Glutamatergic neuron (in vitro differentiated cells): ENCODE measurements around the gene PPP1R14C. TPM values are rescaled to one million over a fixed set of nuclear protein-coding genes. Genes with fewer than 3 reads are reported as not detected.

Experiments
- DNase-seq: peaks from one replicate; pipeline ENCODE4 v3.0.0; 2022
- H3K27ac Mint-ChIP-seq: one replicate; pipeline ENCODE4 v1.8.0; 2020; ENCODE audit warnings: mild to moderate bottlenecking, mixed read lengths, inconsistent platforms; ENCODE audit not compliant: unreplicated experiment
- H3K27me3 Mint-ChIP-seq: one replicate; pipeline ENCODE4 v1.8.0; 2020; ENCODE audit warnings: mild to moderate bottlenecking, moderate library complexity, mixed read lengths, inconsistent platforms; ENCODE audit not compliant: unreplicated experiment
- H3K36me3 Mint-ChIP-seq: one replicate; pipeline ENCODE4 v1.8.0; 2020; ENCODE audit warnings: mild to moderate bottlenecking, mixed read lengths, inconsistent platforms; ENCODE audit not compliant: unreplicated experiment
- H3K4me1 Mint-ChIP-seq: one replicate; pipeline ENCODE4 v1.8.0; 2020; ENCODE audit warnings: mild to moderate bottlenecking, low read depth, mixed read lengths, inconsistent platforms; ENCODE audit not compliant: unreplicated experiment
- H3K4me3 Mint-ChIP-seq: one replicate; pipeline ENCODE4 v1.8.0; 2020; ENCODE audit warnings: mild to moderate bottlenecking, mixed read lengths, inconsistent platforms; ENCODE audit not compliant: unreplicated experiment
- H3K9me3 Mint-ChIP-seq: one replicate; pipeline ENCODE4 v1.8.0; 2020; ENCODE audit warnings: mild to moderate bottlenecking, moderate library complexity, mixed read lengths, inconsistent platforms; ENCODE audit not compliant: unreplicated experiment
- total RNA-seq: library from RNA; stranded (reverse); fragmentation: NEBNext Ultra II Directional; extraction: Animal tissue kit (Norgen Biotek cat#: 25700); gene quantifications from one replicate; pipeline ENCODE4 v1.2.1, GENCODE V29; 2021; ENCODE audit not compliant: unreplicated experiment
- TF ChIP-seq, protein P1 (sequence below): fragments of 200-600 bp; sonication (generic); IDR thresholded peaks from one replicate; pipeline ENCODE4 v1.5.0; 2021; ENCODE audit not compliant: partially characterized antibody, unreplicated experiment

The PPP1R14C gene
- total RNA-seq, 1 donor from 2014 or later, result 4.1 TPM

DNA sequence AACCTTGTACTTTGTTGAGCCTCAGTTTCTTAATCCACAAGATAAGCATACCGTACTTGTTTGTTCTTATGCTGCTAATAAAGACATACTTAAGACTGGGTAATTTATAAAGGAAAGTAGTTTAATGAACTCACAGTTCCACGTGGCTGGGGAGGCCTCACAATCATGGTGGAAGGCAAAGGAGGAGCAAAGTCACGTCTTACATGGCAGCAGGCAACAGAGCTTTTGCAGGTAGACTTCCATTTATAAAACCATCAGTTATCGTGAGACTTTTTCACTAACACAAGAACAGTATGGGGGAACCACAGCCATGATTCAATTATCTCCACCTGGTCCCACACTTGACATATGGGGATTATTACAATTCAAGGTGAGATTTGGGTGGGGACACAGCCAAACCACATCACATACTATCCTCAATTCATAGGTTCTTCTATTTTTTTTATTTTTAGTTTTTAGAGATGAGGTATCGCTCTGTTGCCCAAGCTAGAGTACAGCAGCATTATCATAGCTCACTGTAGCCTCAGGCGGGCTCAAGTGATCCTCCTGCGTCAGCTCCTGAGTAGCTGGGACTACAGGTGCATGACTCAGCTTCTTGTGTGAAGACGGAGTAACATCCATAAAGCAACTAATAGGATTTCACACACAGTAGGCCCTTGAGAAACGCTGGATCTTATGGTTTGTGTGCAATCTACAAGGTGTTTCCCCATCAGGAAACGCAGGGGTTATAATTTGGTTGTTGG, 149.3 kb downstream of the PPP1R14C start:
- H3K4me1 Mint-ChIP-seq, result no peaks in the 10 kb centered on the region
- no peak for DNase-seq
- H3K27ac Mint-ChIP-seq, result no peak overlapping the region
- H3K4me3 Mint-ChIP-seq, result no peak overlapping the region
- TF ChIP-seq, protein P1, sequence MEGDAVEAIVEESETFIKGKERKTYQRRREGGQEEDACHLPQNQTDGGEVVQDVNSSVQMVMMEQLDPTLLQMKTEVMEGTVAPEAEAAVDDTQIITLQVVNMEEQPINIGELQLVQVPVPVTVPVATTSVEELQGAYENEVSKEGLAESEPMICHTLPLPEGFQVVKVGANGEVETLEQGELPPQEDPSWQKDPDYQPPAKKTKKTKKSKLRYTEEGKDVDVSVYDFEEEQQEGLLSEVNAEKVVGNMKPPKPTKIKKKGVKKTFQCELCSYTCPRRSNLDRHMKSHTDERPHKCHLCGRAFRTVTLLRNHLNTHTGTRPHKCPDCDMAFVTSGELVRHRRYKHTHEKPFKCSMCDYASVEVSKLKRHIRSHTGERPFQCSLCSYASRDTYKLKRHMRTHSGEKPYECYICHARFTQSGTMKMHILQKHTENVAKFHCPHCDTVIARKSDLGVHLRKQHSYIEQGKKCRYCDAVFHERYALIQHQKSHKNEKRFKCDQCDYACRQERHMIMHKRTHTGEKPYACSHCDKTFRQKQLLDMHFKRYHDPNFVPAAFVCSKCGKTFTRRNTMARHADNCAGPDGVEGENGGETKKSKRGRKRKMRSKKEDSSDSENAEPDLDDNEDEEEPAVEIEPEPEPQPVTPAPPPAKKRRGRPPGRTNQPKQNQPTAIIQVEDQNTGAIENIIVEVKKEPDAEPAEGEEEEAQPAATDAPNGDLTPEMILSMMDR, result no peak
- peaks cover 5% of the 10 kb centered on the region for H3K9me3 Mint-ChIP-seq
- H3K27me3 Mint-ChIP-seq, result peaks cover 3% of the 10 kb centered on the region
- H3K36me3 Mint-ChIP-seq, result peaks cover 5% of the 10 kb centered on the region

DNA sequence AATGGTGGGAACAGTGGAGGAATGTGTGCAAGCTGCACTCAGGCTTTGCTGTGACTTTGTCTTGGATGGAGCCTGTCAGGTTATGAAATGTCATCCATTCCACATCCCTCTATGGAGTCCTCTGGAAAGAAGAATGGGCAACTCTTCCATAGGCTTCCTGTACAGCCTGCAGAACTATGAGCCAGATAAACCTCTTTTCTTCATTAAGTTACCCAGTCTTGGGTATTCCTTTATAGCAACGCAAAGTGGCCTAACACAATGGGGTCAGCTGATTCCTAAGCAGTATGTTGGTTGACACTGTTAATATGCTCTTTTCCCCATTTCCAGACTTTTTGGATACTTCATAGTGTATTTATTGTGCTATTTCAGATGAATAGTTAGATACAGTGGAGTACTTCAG, 150.2 kb downstream of the PPP1R14C start:
- H3K9me3 Mint-ChIP-seq, result peaks cover 13% of the 10 kb centered on the region
- H3K27me3 Mint-ChIP-seq, result peaks cover 3% of the 10 kb centered on the region
- H3K4me3 Mint-ChIP-seq, result no peak overlapping the region

GRCh38 chr6:150293423-150294173, 150.8 kb downstream of the PPP1R14C start:
- Mint-ChIP-seq H3K36me3 (peaks cover 17% of the 10 kb centered on the region), H3K27me3 (peaks cover 3% of the 10 kb centered on the region), H3K27ac (no peak overlapping the region)

More for the DNA sequence above, 150.2 kb downstream of the PPP1R14C start:
- no peak for DNase-seq
- TF ChIP-seq, protein P1, result no peak
- Mint-ChIP-seq H3K4me1 (no peaks in the 10 kb centered on the region), H3K36me3 (peaks cover 14% of the 10 kb centered on the region), H3K27ac (no peak overlapping the region)

GRCh38 chr6:150296890-150297289, 154.0 kb downstream of the PPP1R14C start:
- no peak for DNase-seq
- H3K36me3 Mint-ChIP-seq, result peaks cover 17% of the 10 kb centered on the region
- TF ChIP-seq, protein P1, result no peak
- H3K4me3 Mint-ChIP-seq, result no peak overlapping the region
- H3K27me3 Mint-ChIP-seq, result peaks cover 4% of the 10 kb centered on the region
- H3K9me3 Mint-ChIP-seq, result peaks cover 10% of the 10 kb centered on the region
- H3K27ac Mint-ChIP-seq, result no peak overlapping the region
- H3K4me1 Mint-ChIP-seq, result peaks cover 10% of the 10 kb centered on the region

More at GRCh38 chr6:150293423-150294173, 150.8 kb downstream of the PPP1R14C start:
- Mint-ChIP-seq H3K4me1 (no peaks in the 10 kb centered on the region), H3K9me3 (peaks cover 15% of the 10 kb centered on the region), H3K4me3 (no peak overlapping the region)
- TF ChIP-seq, protein P1, result no peak
- no peak for DNase-seq
